Measurements from ENCODE around the gene DIP2B. TPM values are rescaled to one million over a fixed set of nuclear protein-coding genes. Genes with fewer than 3 reads are reported as not detected.

DIP2B gene
- total RNA-seq, 1 donor from 2014 or later = 37.1 TPM

GRCh38 chr12:50747817-50748216 is 243.0 kb downstream of the DIP2B start:
- H3K9me3 ChIP-seq (ENCODE audit: low read depth) = no peaks in the 10 kb centered on the region
- no peak overlapping the region for H3K4me3 ChIP-seq
- no peaks in the 10 kb centered on the region for H3K4me1 Mint-ChIP-seq
- H3K27me3 Mint-ChIP-seq (ENCODE audit: insufficient read depth, low read depth) = no peaks in the 10 kb centered on the region
- no peaks in the 10 kb centered on the region for H4K20me1 ChIP-seq (ENCODE audit: low read depth)
- no peak overlapping the region for H2AFZ ChIP-seq (replicated peaks)
- DNase-seq (ENCODE audit: low spot score) = no peak
- H3K27ac ChIP-seq = no peak overlapping the region
- H3K36me3 ChIP-seq = no peaks in the 10 kb centered on the region
- no peaks in the 10 kb centered on the region for H3K9me3 Mint-ChIP-seq
- no peak overlapping the region for H3K27ac Mint-ChIP-seq
- no peaks in the 10 kb centered on the region for H3K79me2 ChIP-seq (ENCODE audit: low read depth)
- H3K36me3 Mint-ChIP-seq = peaks cover 23% of the 10 kb centered on the region
- H3K4me2 ChIP-seq = no peak overlapping the region
- H3K4me1 ChIP-seq = no peaks in the 10 kb centered on the region
- no peaks in the 10 kb centered on the region for H3K27me3 ChIP-seq
- H3F3A ChIP-seq (ENCODE audit: low read depth) = no peaks in the 10 kb centered on the region
- H3K4me3 Mint-ChIP-seq = no peak overlapping the region
- TF ChIP-seq EZH2phosphoT487 (IDR thresholded peaks at IDR 0.05) (no peak), CTCF (IDR thresholded peaks at IDR 0.05) (no peak), EZH2 (IDR thresholded peaks at IDR 0.05) (no peak)
- no peak overlapping the region for H3K9ac ChIP-seq

- peaks cover 17% of the 10 kb centered on the region for H3K36me3 Mint-ChIP-seq
- Histone ChIP-seq H3K27me3 (no peaks in the 10 kb centered on the region), H3K36me3 (no peaks in the 10 kb centered on the region), H3K4me3 (no peak overlapping the region), H3K9ac (no peak overlapping the region), H3K27ac (no peak overlapping the region), H3K79me2 (ENCODE audit: low read depth) (no peaks in the 10 kb centered on the region), H3K4me1 (no peaks in the 10 kb centered on the region), H3F3A (ENCODE audit: low read depth) (no peaks in the 10 kb centered on the region), H4K20me1 (ENCODE audit: low read depth) (no peaks in the 10 kb centered on the region), H3K4me2 (no peak overlapping the region), H3K9me3 (ENCODE audit: low read depth) (no peaks in the 10 kb centered on the region), H2AFZ (replicated peaks) (no peak overlapping the region)
- H3K4me3 Mint-ChIP-seq = no peak overlapping the region
- H3K27ac Mint-ChIP-seq = no peak overlapping the region
- H3K4me1 Mint-ChIP-seq = no peaks in the 10 kb centered on the region
- TF ChIP-seq EZH2phosphoT487 (IDR thresholded peaks at IDR 0.05) = no peak
- no peak for TF ChIP-seq CTCF (IDR thresholded peaks at IDR 0.05)
- TF ChIP-seq EZH2 (IDR thresholded peaks at IDR 0.05) = no peak
- DNase-seq (ENCODE audit: low spot score) = no peak
- H3K27me3 Mint-ChIP-seq (ENCODE audit: insufficient read depth, low read depth) = no peaks in the 10 kb centered on the region
- no peaks in the 10 kb centered on the region for H3K9me3 Mint-ChIP-seq
Measured at GRCh38 chr12:50749459-50749882, 244.7 kb downstream of the DIP2B start.

GRCh38 chr12:50750366-50750765 is 245.6 kb downstream of the DIP2B start:
- no peak overlapping the region for H3K4me2 ChIP-seq
- H3K4me1 ChIP-seq = no peaks in the 10 kb centered on the region
- no peak overlapping the region for H3K27ac ChIP-seq
- no peaks in the 10 kb centered on the region for H3K4me1 Mint-ChIP-seq
- H3K9me3 ChIP-seq (ENCODE audit: low read depth) = no peaks in the 10 kb centered on the region
- H3K36me3 ChIP-seq = no peaks in the 10 kb centered on the region
- DNase-seq (ENCODE audit: low spot score) = no peak
- peaks cover 18% of the 10 kb centered on the region for H3K36me3 Mint-ChIP-seq
- H4K20me1 ChIP-seq (ENCODE audit: low read depth) = no peaks in the 10 kb centered on the region
- H3K4me3 ChIP-seq = no peak overlapping the region
- H3K27me3 Mint-ChIP-seq (ENCODE audit: insufficient read depth, low read depth) = no peaks in the 10 kb centered on the region
- TF ChIP-seq EZH2 (IDR thresholded peaks at IDR 0.05) (no peak), EZH2phosphoT487 (IDR thresholded peaks at IDR 0.05) (no peak), CTCF (IDR thresholded peaks at IDR 0.05) (no peak)
- H3K4me3 Mint-ChIP-seq = no peak overlapping the region
- no peaks in the 10 kb centered on the region for H3F3A ChIP-seq (ENCODE audit: low read depth)
- no peaks in the 10 kb centered on the region for H3K79me2 ChIP-seq (ENCODE audit: low read depth)
- no peak overlapping the region for H2AFZ ChIP-seq (replicated peaks)
- no peaks in the 10 kb centered on the region for H3K9me3 Mint-ChIP-seq
- H3K27ac Mint-ChIP-seq = no peak overlapping the region
- H3K27me3 ChIP-seq = no peaks in the 10 kb centered on the region
- no peak overlapping the region for H3K9ac ChIP-seq

Data from neural progenitor cell (in vitro differentiated cells).